PC-9 (cell line): ENCODE data around the gene ABCA2. TPM values are rescaled to one million over a fixed set of nuclear protein-coding genes. Genes with fewer than 3 reads are reported as not detected.

Source experiments
- BruUV-seq: library from RNA; stranded (reverse); fragments of 400-500 nt; replicated peaks from 2 replicates; lab custom pipeline; 2021; lab: Mats Ljungman, UMichigan
- CTCF ChIA-PET: fragments of 300-600 bp; sonication (Branson Sonifier 250); formaldehyde crosslinking; loops from one replicate; lab custom pipeline; 2022; ENCODE audit warnings: antibody characterized with exemption; lab: Charles Lee
- POLR2A ChIA-PET: fragments of 300-600 bp; sonication (Branson Sonifier 250); formaldehyde crosslinking; loops from one replicate; lab custom pipeline; 2022; ENCODE audit warnings: antibody characterized with exemption; ENCODE audit not compliant: unreplicated experiment; lab: Charles Lee
- DNase-seq, 2 experiments: peaks; one replicate each; pipeline versions ENCODE4 v3.0.0 to v3.0.0-alpha.2; 2015 to 2022; ENCODE audit warnings: mixed read lengths in 1 of 2
- H2AFZ ChIP-seq: fragments of 200-600 bp; sonication (generic); 2 replicates; pipeline ENCODE4 v1.8.1; 2017; ENCODE audit warnings: antibody characterized with exemption
- H3F3A ChIP-seq: fragments of 200-600 bp; sonication (generic); 2 replicates; pipeline ENCODE4 v1.8.1; 2017; ENCODE audit warnings: antibody characterized with exemption, mild to moderate bottlenecking, low read depth; ENCODE audit not compliant: insufficient read depth
- H3K27ac ChIP-seq: fragments of 200-600 bp; sonication (generic); 2 replicates; pipeline ENCODE4 v1.6.1; 2016; ENCODE audit warnings: mixed run types
- H3K27me3 ChIP-seq: fragments of 200-600 bp; sonication (generic); 2 replicates; pipeline ENCODE4 v1.6.1; 2016; ENCODE audit warnings: low read depth, mixed run types; ENCODE audit not compliant: insufficient read depth
- H3K36me3 ChIP-seq: fragments of 200-600 bp; sonication (generic); 2 replicates; pipeline ENCODE4 v1.6.1; 2016; ENCODE audit warnings: low read depth, mixed run types
- H3K4me1 ChIP-seq: fragments of 200-600 bp; sonication (generic); replicated peaks from 2 replicates; pipeline ENCODE4 v1.6.1; 2016; ENCODE audit warnings: mixed run types; ENCODE audit not compliant: insufficient read depth
- H3K4me2 ChIP-seq: fragments of 200-600 bp; sonication (generic); 2 replicates; pipeline ENCODE4 v1.6.1; 2017; ENCODE audit warnings: mixed run types
- H3K4me3 ChIP-seq: fragments of 200-600 bp; sonication (generic); 2 replicates; pipeline ENCODE4 v1.6.1; 2016; ENCODE audit warnings: mixed run types
- H3K79me2 ChIP-seq: fragments of 200-600 bp; sonication (generic); 2 replicates; pipeline ENCODE4 v1.6.1; 2017; ENCODE audit warnings: low read depth, mixed run types
- H3K9me2 ChIP-seq: fragments of 200-600 bp; sonication (generic); 2 replicates; pipeline ENCODE4 v1.8.1; 2017; ENCODE audit warnings: mild to moderate bottlenecking; ENCODE audit not compliant: insufficient read depth
- H3K9me3 ChIP-seq: fragments of 200-600 bp; sonication (generic); 2 replicates; pipeline ENCODE4 v1.8.1; 2016; ENCODE audit warnings: low read depth; ENCODE audit not compliant: insufficient read depth
- H4K20me1 ChIP-seq: fragments of 200-600 bp; sonication (generic); 2 replicates; pipeline ENCODE4 v1.8.1; 2017; ENCODE audit not compliant: insufficient read depth
- CTCF ChIP-seq: fragments of 200-600 bp; sonication (generic); conservative IDR thresholded peaks from 2 replicates; pipeline ENCODE4 v1.6.1; 2017; ENCODE audit warnings: mixed run types, antibody characterized with exemption, mild to moderate bottlenecking, moderate library complexity
- EZH2 ChIP-seq: fragments of 200-600 bp; sonication (generic); IDR thresholded peaks from 2 replicates; pipeline ENCODE4 v1.8.0; 2017; ENCODE audit warnings: antibody characterized with exemption, low read depth
- intact Hi-C: fragments of 100-400 bp; cut with micrococcal nuclease; formaldehyde crosslinking; loops from one replicate; pipeline ENCODE4 v1.10.0; 2022; ENCODE audit not compliant: unreplicated experiment
- total RNA-seq: library from RNA; stranded (reverse); gene quantifications from 2 replicates; pipeline ENCODE4 v1.2.3, GENCODE V29; 2021

ABCA2 gene
- total RNA-seq, 1 experiment from 2014 or later, result 79.2 TPM

GRCh38 chr9:137056739-137057415 is 28.8 kb upstream of the ABCA2 start:
- H2AFZ ChIP-seq, result no peak overlapping the region
- POLR2A ChIA-PET, result no interaction called here
- BruUV-seq, result no TSS peak
- intact Hi-C loops, result no loop called here
- H3K79me2 ChIP-seq, result no peaks in the 10 kb centered on the region
- H3K4me1 ChIP-seq, result no peaks in the 10 kb centered on the region
- no peaks in the 10 kb centered on the region for H3K9me3 ChIP-seq
- H3K27me3 ChIP-seq, result no peaks in the 10 kb centered on the region
- DNase-seq, result peak in 1 of 2 experiments; percentile 10
- H3K9me2 ChIP-seq, result no peaks in the 10 kb centered on the region
- no peak overlapping the region for H3K4me2 ChIP-seq
- H3K27ac ChIP-seq, result no peak overlapping the region
- no peaks in the 10 kb centered on the region for H4K20me1 ChIP-seq
- H3K4me3 ChIP-seq, result no peak overlapping the region
- no peaks in the 10 kb centered on the region for H3K36me3 ChIP-seq
- no peak for TF ChIP-seq EZH2
- no peak for TF ChIP-seq CTCF
- CTCF ChIA-PET, result interaction anchor here (0.7 kb wide), 1 partner anchor 269 kb away, joined by 7 read pairs; no protein-coding TSS in a partner anchor
- H3F3A ChIP-seq, result peaks cover 3% of the 10 kb centered on the region; the same call in 1 of the 2 replicates

- CTCF ChIA-PET, result interaction anchor here (0.6 to 1.3 kb wide), 4 partner anchors 9 to 268 kb away, joined by 3 to 7 read pairs (median 4); partner anchors contain the start of gene NPDC1
- POLR2A ChIA-PET, result no interaction called here
- Histone ChIP-seq H2AFZ (no peak overlapping the region), H4K20me1 (no peaks in the 10 kb centered on the region), H3K79me2 (no peaks in the 10 kb centered on the region), H3K4me3 (no peak overlapping the region), H3K27ac (no peak overlapping the region), H3K4me2 (no peak overlapping the region), H3K36me3 (no peaks in the 10 kb centered on the region), H3F3A (peaks cover 3% of the 10 kb centered on the region; the same call in 1 of the 2 replicates), H3K9me3 (no peaks in the 10 kb centered on the region), H3K27me3 (no peaks in the 10 kb centered on the region), H3K9me2 (no peaks in the 10 kb centered on the region), H3K4me1 (no peaks in the 10 kb centered on the region)
- intact Hi-C loops, result no loop called here
- BruUV-seq, result no TSS peak
- no peak for TF ChIP-seq CTCF
- TF ChIP-seq EZH2, result no peak
- peak in 1 of 2 experiments; percentile 2 for DNase-seq
Measured at GRCh38 chr9:137055385-137056364, 27.6 kb upstream of the ABCA2 start.

DNA sequence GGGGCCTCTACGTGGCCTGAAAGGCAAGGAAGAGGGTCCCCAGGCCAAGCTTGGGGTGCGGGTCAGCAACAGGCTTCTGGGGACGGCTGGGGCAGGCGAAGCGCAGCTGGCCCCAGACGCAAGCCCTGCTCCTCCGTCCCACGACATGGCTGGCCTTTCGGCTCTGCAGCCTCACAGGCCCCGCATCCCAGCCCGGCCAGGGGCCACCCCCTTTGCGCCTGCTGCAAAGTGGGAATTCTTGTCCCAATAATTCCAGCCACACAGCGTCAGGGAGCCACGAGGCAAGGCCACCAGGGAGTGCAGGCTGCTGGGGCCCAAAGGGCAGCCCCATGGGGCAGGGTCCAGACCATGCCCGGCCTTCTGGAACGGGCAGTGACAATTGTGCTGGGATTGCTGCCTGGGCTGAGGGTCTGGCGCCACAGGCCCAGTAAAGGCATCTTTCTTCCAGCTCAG is 26.9 kb upstream of the ABCA2 start:
- peak overlapping the region; percentile 84 for H3K4me2 ChIP-seq
- H3K4me3 ChIP-seq, result no peak overlapping the region
- H3K27me3 ChIP-seq, result no peaks in the 10 kb centered on the region
- H3K9me2 ChIP-seq, result no peaks in the 10 kb centered on the region
- DNase-seq, result no peak
- intact Hi-C loops, result no loop called here
- no peak overlapping the region for H2AFZ ChIP-seq
- no peak overlapping the region for H3K27ac ChIP-seq
- BruUV-seq, result no TSS peak
- ChIA-PET POLR2A (no interaction called here), CTCF (no interaction called here)
- no peaks in the 10 kb centered on the region for H3K79me2 ChIP-seq
- H3K4me1 ChIP-seq, result no peaks in the 10 kb centered on the region
- TF ChIP-seq EZH2 (no peak), CTCF (no peak)
- no peaks in the 10 kb centered on the region for H4K20me1 ChIP-seq
- no peaks in the 10 kb centered on the region for H3K36me3 ChIP-seq
- peaks cover 3% of the 10 kb centered on the region; the same call in 1 of the 2 replicates for H3F3A ChIP-seq
- H3K9me3 ChIP-seq, result no peaks in the 10 kb centered on the region
